Neural cell (in vitro differentiated cells): ENCODE measurements around the gene HCST. TPM values are rescaled to one million over a fixed set of nuclear protein-coding genes. Genes with fewer than 3 reads are reported as not detected.

Experiments
- H2AFZ ChIP-seq: fragments of 200-600, 300-800 bp; sonication (generic), shearing (Covaris generic); 2 replicates; pipeline ENCODE4 v1.6.0; 2014; ENCODE audit warnings: low read depth, mild to moderate bottlenecking, antibody characterized with exemption, low read length, moderate library complexity
- H3F3A ChIP-seq: fragments of 200-600 bp; shearing (Covaris generic); 2 replicates; pipeline ENCODE4 v1.6.1; 2016; ENCODE audit warnings: mild to moderate bottlenecking, moderate library complexity, mixed read lengths, antibody characterized with exemption, low read length; ENCODE audit not compliant: insufficient read depth, poor library complexity, severe bottlenecking
- H3K27ac ChIP-seq: fragments of 200-600, 300-800 bp; sonication (generic), shearing (Covaris generic); 2 replicates; pipeline ENCODE4 v1.5.1; 2014; ENCODE audit warnings: mild to moderate bottlenecking, low read length, moderate library complexity
- H3K27me3 ChIP-seq: fragments of 300-800, 200-600 bp; sonication (generic), shearing (Covaris generic); 2 replicates; pipeline ENCODE4 v1.6.0; 2014; ENCODE audit warnings: mild to moderate bottlenecking, low read depth, low read length, moderate library complexity; ENCODE audit not compliant: insufficient read depth
- H3K36me3 ChIP-seq: fragments of 300-800, 200-600 bp; sonication (generic), shearing (Covaris generic); 2 replicates; pipeline ENCODE4 v1.5.1; 2014; ENCODE audit warnings: mild to moderate bottlenecking, antibody characterized with exemption, low read length, moderate library complexity; ENCODE audit not compliant: insufficient read depth
- H3K4me2 ChIP-seq: fragments of 300-800, 200-600 bp; sonication (generic), shearing (Covaris generic); 2 replicates; pipeline ENCODE4 v1.6.0; 2014; ENCODE audit warnings: mild to moderate bottlenecking, low read length
- H3K4me3 ChIP-seq: fragments of 300-800, 200-600 bp; sonication (generic), shearing (Covaris generic); 2 replicates; pipeline ENCODE4 v1.5.1; 2014; ENCODE audit warnings: mild to moderate bottlenecking, low read length, moderate library complexity
- H3K79me2 ChIP-seq: fragments of 200-600 bp; shearing (Covaris generic); replicated peaks from 2 replicates; pipeline ENCODE4 v1.6.0; 2014; ENCODE audit warnings: mild to moderate bottlenecking, low read length, moderate library complexity; ENCODE audit not compliant: insufficient read depth
- H3K9ac ChIP-seq: fragments of 300-800, 200-600 bp; sonication (generic), shearing (Covaris generic); 2 replicates; pipeline ENCODE4 v1.6.1; 2016; ENCODE audit warnings: mild to moderate bottlenecking, low read length, mixed read lengths
- H3K9me2 ChIP-seq: fragments of 200-600 bp; shearing (Covaris generic); 2 replicates; pipeline ENCODE4 v1.6.1; 2016; ENCODE audit warnings: mild to moderate bottlenecking, low read length, mixed read lengths; ENCODE audit not compliant: insufficient read depth
- H3K9me3 ChIP-seq: fragments of 200-600, 300-800 bp; sonication (generic), shearing (Covaris generic); 2 replicates; pipeline ENCODE4 v1.6.1; 2016; ENCODE audit warnings: mild to moderate bottlenecking, mixed run types, low read length, moderate library complexity, mixed read lengths
- H4K20me1 ChIP-seq: fragments of 200-600 bp; shearing (Covaris generic); 2 replicates; pipeline ENCODE4 v1.6.1; 2016; ENCODE audit warnings: mild to moderate bottlenecking, mixed run types; ENCODE audit not compliant: insufficient read depth
- CTCF ChIP-seq: fragments of 450-650 bp; IDR thresholded peaks from 2 replicates; pipeline ENCODE4 v1.5.1; 2014; ENCODE audit warnings: antibody characterized with exemption, mild to moderate bottlenecking, moderate library complexity; ENCODE audit not compliant: poor library complexity, severe bottlenecking
- EP300 ChIP-seq: fragments of 450-650 bp; conservative IDR thresholded peaks from 2 replicates; pipeline ENCODE4 v1.6.1; 2014; ENCODE audit warnings: antibody characterized with exemption, mild to moderate bottlenecking, moderate library complexity; ENCODE audit not compliant: poor library complexity, severe bottlenecking
- EZH2 ChIP-seq: fragments of 200-600, 300-800 bp; shearing (Covaris generic), sonication (generic); IDR thresholded peaks from 2 replicates; pipeline ENCODE4 v1.6.1; 2014; ENCODE audit warnings: antibody characterized with exemption, low read length, borderline replicate concordance, mild to moderate bottlenecking; ENCODE audit not compliant: insufficient read depth, poor library complexity, severe bottlenecking
- MXI1 ChIP-seq: fragments of 450-650 bp; conservative IDR thresholded peaks from 2 replicates; pipeline ENCODE4 v1.6.1; 2014; ENCODE audit warnings: antibody characterized with exemption, mild to moderate bottlenecking; ENCODE audit not compliant: poor library complexity, severe bottlenecking
- POLR2AphosphoS5 ChIP-seq: IDR thresholded peaks from 2 replicates; pipeline ENCODE4 v1.6.1; 2012
- RAD21 ChIP-seq: fragments of 450-650 bp; conservative IDR thresholded peaks from 2 replicates; pipeline ENCODE4 v1.6.1; 2014; ENCODE audit warnings: antibody characterized with exemption, mild to moderate bottlenecking, moderate library complexity
- REST ChIP-seq: IDR thresholded peaks from 2 replicates; pipeline ENCODE4 v1.6.1; 2012; ENCODE audit warnings: borderline replicate concordance
- SMC3 ChIP-seq: fragments of 450-650 bp; conservative IDR thresholded peaks from 2 replicates; pipeline ENCODE4 v1.6.1; 2014; ENCODE audit warnings: antibody characterized with exemption, mild to moderate bottlenecking, moderate library complexity; ENCODE audit not compliant: poor library complexity
- TAF1 ChIP-seq: IDR thresholded peaks from 2 replicates; pipeline ENCODE4 v1.6.1; 2012; ENCODE audit warnings: low read depth
- polyA plus RNA-seq: library from polyadenylated mRNA; depleted of rRNA; stranded (reverse); fragments of >200 nt; gene quantifications from 2 replicates; pipeline ENCODE4 v1.2.3, GENCODE V29; 2014

Gene HCST
- polyA plus RNA-seq, 1 donor from 2014 or later: not detected

GRCh38 chr19:35943321-35944301 lies 41.3 kb downstream of the HCST start:
- no peak overlapping the region for H3K4me3 ChIP-seq
- H3K9me2 ChIP-seq: no peaks in the 10 kb centered on the region
- H3F3A ChIP-seq: no peaks in the 10 kb centered on the region
- H3K9me3 ChIP-seq: no peaks in the 10 kb centered on the region
- H3K36me3 ChIP-seq: no peaks in the 10 kb centered on the region
- H3K27me3 ChIP-seq: no peaks in the 10 kb centered on the region
- TF ChIP-seq REST (no peak), CTCF (no peak), MXI1 (no peak), EZH2 (no peak), RAD21 (no peak), POLR2AphosphoS5 (no peak), EP300 (no peak), TAF1 (no peak), SMC3 (no peak)
- no peak overlapping the region for H2AFZ ChIP-seq
- H3K9ac ChIP-seq: no peak overlapping the region
- peaks cover 3% of the 10 kb centered on the region for H3K79me2 ChIP-seq
- no peak overlapping the region for H3K27ac ChIP-seq
- H3K4me2 ChIP-seq: no peak overlapping the region
- H4K20me1 ChIP-seq: no peaks in the 10 kb centered on the region

- no peaks in the 10 kb centered on the region for H3K27me3 ChIP-seq
- H3K9me3 ChIP-seq: no peaks in the 10 kb centered on the region
- H3K79me2 ChIP-seq: peaks cover 2% of the 10 kb centered on the region
- H3K9me2 ChIP-seq: no peaks in the 10 kb centered on the region
- no peaks in the 10 kb centered on the region for H3F3A ChIP-seq
- no peaks in the 10 kb centered on the region for H3K36me3 ChIP-seq
- no peaks in the 10 kb centered on the region for H4K20me1 ChIP-seq
- H3K27ac ChIP-seq: no peak overlapping the region
- no peak overlapping the region for H2AFZ ChIP-seq
- TF ChIP-seq POLR2AphosphoS5 (no peak), MXI1 (no peak), EZH2 (no peak), TAF1 (no peak), CTCF (no peak), EP300 (no peak), RAD21 (no peak), SMC3 (no peak), REST (no peak)
- no peak overlapping the region for H3K9ac ChIP-seq
- H3K4me3 ChIP-seq: no peak overlapping the region
- H3K4me2 ChIP-seq: no peak overlapping the region
Observed at GRCh38 chr19:35944556-35944955, 42.2 kb downstream of the HCST start.
